GM18498 (cell line): ENCODE measurements around the gene AKR7A3.
"Not testable (repeated sequence)": the region's sequence is repeated elsewhere in the genome, so short reads cannot be mapped to it uniquely, and the experiment has no call there.

Source experiments
- ATAC-seq: cut with Tn5 transposase; IDR thresholded peaks from one replicate; pipeline ENCODE4 v1.9.1; 2021; ENCODE audit warnings: mild to moderate bottlenecking, moderate library complexity; ENCODE audit not compliant: unreplicated experiment

Gene AKR7A3

GRCh38 chr1:19294638-19295037, 6.1 kb upstream of the AKR7A3 start:
- no peak for ATAC-seq

- ATAC-seq: no peak
Observed at GRCh38 chr1:19289244-19289643, 674 bp upstream of the AKR7A3 start.

- ATAC-seq: no peak
Observed at GRCh38 chr1:19287436-19288185, 959 bp downstream of the AKR7A3 start.

- ATAC-seq: not testable (repeated sequence)
Observed at GRCh38 chr1:19285807-19286206, 2.8 kb downstream of the AKR7A3 start.

- not testable (repeated sequence) for ATAC-seq
Observed at GRCh38 chr1:19285366-19285765, 3.2 kb downstream of the AKR7A3 start.

GRCh38 chr1:19284881-19285280, 3.7 kb downstream of the AKR7A3 start:
- no peak for ATAC-seq

- ATAC-seq: no peak
Observed at GRCh38 chr1:19283891-19284290, 4.7 kb downstream of the AKR7A3 start.

GRCh38 chr1:19274636-19275035, 13.9 kb downstream of the AKR7A3 start:
- ATAC-seq: no peak

GRCh38 chr1:19273844-19274531, 14.6 kb downstream of the AKR7A3 start:
- ATAC-seq: not testable (repeated sequence)

GRCh38 chr1:19273106-19273843, 15.3 kb downstream of the AKR7A3 start:
- no peak for ATAC-seq

- ATAC-seq: no peak
Observed at GRCh38 chr1:19272064-19272463, 16.5 kb downstream of the AKR7A3 start.

GRCh38 chr1:19270343-19270730, 18.2 kb downstream of the AKR7A3 start:
- ATAC-seq: not testable (repeated sequence)

GRCh38 chr1:19269427-19270342, 18.9 kb downstream of the AKR7A3 start:
- not testable (repeated sequence) for ATAC-seq

GRCh38 chr1:19268445-19268844, 20.1 kb downstream of the AKR7A3 start:
- ATAC-seq: no peak

- ATAC-seq: no peak
Observed at GRCh38 chr1:19262744-19263143, 25.8 kb downstream of the AKR7A3 start.

GRCh38 chr1:19262047-19262446, 26.5 kb downstream of the AKR7A3 start:
- no peak for ATAC-seq

GRCh38 chr1:19260211-19261138, 28.1 kb downstream of the AKR7A3 start:
- ATAC-seq: no peak

GRCh38 chr1:19258353-19258752, 30.2 kb downstream of the AKR7A3 start:
- no peak for ATAC-seq

- ATAC-seq: no peak
Observed at GRCh38 chr1:19257178-19257914, 31.2 kb downstream of the AKR7A3 start.
